GM06990 (cell line): ENCODE results near the gene UFD1.
A peak's percentile ranks its signal among the peaks of the same experiment; 100 is the strongest.

Experiments used
- DNase-seq: peaks from one replicate; pipeline ENCODE4 v3.0.0-alpha.2; 2011; ENCODE audit not compliant: insufficient read length; ENCODE audit errors: extremely low read depth
- H3K27me3 ChIP-seq: replicated peaks from 2 replicates; pipeline ENCODE4 v1.6.0; 2011; ENCODE audit warnings: low read length; ENCODE audit not compliant: control insufficient read depth, insufficient read depth
- H3K36me3 ChIP-seq: 2 replicates; pipeline ENCODE4 v1.5.1; 2011; ENCODE audit warnings: low read length; ENCODE audit not compliant: control insufficient read depth, insufficient read depth
- H3K4me3 ChIP-seq: replicated peaks from 2 replicates; pipeline ENCODE4 v1.5.1; 2011; ENCODE audit warnings: low read depth, mild to moderate bottlenecking, control low read depth, low read length
- TF ChIP-seq, protein P1 (sequence below): IDR thresholded peaks from 2 replicates; pipeline ENCODE4 v1.5.1; 2011; ENCODE audit warnings: low read length, control low read depth, mild to moderate bottlenecking, inconsistent platforms; ENCODE audit not compliant: insufficient read depth, poor library complexity, severe bottlenecking

Gene UFD1

GRCh38 chr22:19480173-19480568, 1.2 kb upstream of the UFD1 start:
- Histone ChIP-seq H3K4me3 (peak overlapping the region; percentile 89), H3K27me3 (no peaks in the 10 kb centered on the region), H3K36me3 (peaks cover 7% of the 10 kb centered on the region)
- TF ChIP-seq, protein P1, sequence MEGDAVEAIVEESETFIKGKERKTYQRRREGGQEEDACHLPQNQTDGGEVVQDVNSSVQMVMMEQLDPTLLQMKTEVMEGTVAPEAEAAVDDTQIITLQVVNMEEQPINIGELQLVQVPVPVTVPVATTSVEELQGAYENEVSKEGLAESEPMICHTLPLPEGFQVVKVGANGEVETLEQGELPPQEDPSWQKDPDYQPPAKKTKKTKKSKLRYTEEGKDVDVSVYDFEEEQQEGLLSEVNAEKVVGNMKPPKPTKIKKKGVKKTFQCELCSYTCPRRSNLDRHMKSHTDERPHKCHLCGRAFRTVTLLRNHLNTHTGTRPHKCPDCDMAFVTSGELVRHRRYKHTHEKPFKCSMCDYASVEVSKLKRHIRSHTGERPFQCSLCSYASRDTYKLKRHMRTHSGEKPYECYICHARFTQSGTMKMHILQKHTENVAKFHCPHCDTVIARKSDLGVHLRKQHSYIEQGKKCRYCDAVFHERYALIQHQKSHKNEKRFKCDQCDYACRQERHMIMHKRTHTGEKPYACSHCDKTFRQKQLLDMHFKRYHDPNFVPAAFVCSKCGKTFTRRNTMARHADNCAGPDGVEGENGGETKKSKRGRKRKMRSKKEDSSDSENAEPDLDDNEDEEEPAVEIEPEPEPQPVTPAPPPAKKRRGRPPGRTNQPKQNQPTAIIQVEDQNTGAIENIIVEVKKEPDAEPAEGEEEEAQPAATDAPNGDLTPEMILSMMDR = no peak
- DNase-seq = no peak

DNA sequence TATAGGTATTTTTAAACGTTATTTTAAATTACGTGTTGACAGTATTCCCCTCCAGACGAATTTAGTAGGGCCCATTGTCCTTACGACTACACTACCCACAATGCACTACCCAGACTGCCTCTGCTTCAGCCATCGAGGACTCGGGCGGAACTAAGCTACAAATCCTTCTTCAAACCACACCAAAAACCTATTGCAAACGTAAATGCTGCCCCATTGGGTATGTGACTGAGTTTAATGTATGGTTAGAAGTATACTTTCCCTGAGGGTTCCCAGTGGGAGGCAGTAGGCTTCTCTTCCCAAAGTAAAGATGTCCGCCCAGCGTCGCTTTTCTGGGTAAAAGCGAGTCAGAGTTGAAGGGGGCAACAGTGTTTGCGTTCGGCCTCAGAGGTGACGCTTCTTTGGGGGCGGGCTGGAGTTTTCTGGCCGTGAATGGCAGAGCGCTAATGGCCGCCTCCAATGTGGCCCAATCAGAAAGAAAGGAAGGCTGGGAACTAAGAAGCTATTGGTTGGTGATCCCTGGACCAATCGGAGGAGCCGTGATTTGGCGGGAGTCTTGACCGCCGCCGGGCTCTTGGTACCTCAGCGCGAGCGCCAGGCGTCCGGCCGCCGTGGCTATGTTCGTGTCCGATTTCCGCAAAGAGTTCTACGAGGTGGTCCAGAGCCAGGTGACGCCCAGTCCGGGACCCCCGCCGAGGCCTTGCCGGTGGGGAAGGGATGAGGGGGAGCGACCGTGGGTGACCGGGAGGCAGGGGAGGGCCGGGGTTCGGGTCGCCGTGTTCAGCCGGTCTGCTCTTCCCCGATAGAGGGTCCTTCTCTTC, 571 bp upstream of the UFD1 start, which contains the start of gene CDC45:
CDC45 (plus strand) TSS at position 566 of the 818 bp plus-strand sequence; CDS start at position 615, 49 bp downstream.
- Histone ChIP-seq H3K36me3 (peaks cover 7% of the 10 kb centered on the region), H3K27me3 (no peaks in the 10 kb centered on the region), H3K4me3 (peak within 1 kb of the TSS; percentile 89)
- TF ChIP-seq, protein P1 = no peak
- DNase-seq = peak; percentile 92

GRCh38 chr22:19478045-19478900, 720 bp downstream of the UFD1 start:
- Histone ChIP-seq H3K4me3 (peak overlapping the region; percentile 74), H3K27me3 (no peaks in the 10 kb centered on the region), H3K36me3 (peaks cover 9% of the 10 kb centered on the region)
- no peak for DNase-seq
- TF ChIP-seq, protein P1 = no peak

GRCh38 chr22:19477321-19478044, 1.5 kb downstream of the UFD1 start:
- no peak for DNase-seq
- H3K4me3 ChIP-seq = peak overlapping the region; percentile 74

DNA sequence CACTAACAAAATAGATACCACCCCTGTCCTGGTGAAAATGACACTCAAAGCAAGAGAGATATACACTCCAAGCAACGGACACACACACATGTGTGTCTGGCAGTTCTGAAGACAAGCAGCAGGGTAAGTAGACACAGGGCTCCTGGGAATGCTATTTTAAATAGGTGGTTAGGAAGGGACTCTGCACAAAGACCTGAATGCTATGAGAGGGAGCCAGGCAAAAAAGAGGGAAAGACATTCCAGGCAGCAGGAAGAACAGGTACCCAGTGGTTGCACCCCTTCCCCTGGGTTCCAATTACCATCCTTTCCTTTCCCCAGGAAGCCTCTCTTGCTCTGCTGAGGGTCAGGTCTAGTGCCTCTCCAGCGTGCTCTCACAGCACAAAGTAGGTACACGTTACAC, 3.0 kb downstream of the UFD1 start:
- TF ChIP-seq, protein P1 = no peak
- no peak overlapping the region for H3K4me3 ChIP-seq
- H3K27me3 ChIP-seq = no peaks in the 10 kb centered on the region
- DNase-seq = no peak
- H3K36me3 ChIP-seq = peaks cover 26% of the 10 kb centered on the region

More at GRCh38 chr22:19477321-19478044, 1.5 kb downstream of the UFD1 start:
- TF ChIP-seq, protein P1 = peak; percentile 18
- Histone ChIP-seq H3K36me3 (peaks cover 15% of the 10 kb centered on the region), H3K27me3 (no peaks in the 10 kb centered on the region)
